GM11168 (cell line): ENCODE measurements around the gene SETBP1.
"Not testable (repeated sequence)": the region's sequence is repeated elsewhere in the genome, so short reads cannot be mapped to it uniquely, and the experiment has no call there.

Source experiments
- in situ Hi-C: fragments of 300-500 bp; cut with MboI; formaldehyde crosslinking; loops from one replicate; pipeline ENCODE4 v1.12.0; 2022; ENCODE audit warnings: low sequenced_read_pairs; ENCODE audit not compliant: unreplicated experiment

Gene SETBP1

DNA sequence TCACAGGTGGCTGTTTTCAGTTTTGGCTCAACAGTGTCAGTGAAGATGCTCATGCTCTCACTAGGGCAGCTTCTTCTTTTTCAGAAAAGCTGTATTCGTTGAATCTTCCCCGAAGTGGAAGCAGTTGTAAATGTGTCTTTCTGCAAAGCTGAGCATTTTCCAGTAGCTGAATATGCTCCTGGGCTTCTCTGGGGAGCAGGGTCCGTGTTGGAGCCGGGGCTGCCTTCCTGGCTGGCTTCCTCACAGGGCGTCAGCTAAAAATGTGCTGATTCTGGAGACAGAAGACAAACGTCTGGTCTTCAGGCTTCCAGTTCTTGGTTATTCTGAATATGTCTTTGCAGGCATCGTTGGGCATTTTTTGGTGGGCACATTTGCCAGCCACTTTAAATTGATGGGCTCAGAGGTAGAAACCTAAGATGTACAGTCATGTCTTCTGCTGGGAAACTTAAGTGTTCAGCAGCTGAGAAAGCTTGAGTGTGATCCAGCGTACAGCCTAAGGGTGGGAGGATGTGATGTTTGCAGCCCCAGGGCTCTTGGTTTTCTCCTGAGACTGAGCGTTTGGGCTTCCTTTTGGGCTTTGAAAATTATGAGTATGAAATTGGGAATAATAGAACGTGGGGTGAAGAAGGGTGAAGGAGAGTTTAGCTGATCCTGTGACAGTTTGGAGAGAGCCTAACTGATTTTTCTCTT lies 19.0 kb downstream of the SETBP1 start:
- in situ Hi-C loops = loop anchor here (25.0 kb wide), 1 partner anchor 513 kb away; no protein-coding TSS in a partner anchor

DNA sequence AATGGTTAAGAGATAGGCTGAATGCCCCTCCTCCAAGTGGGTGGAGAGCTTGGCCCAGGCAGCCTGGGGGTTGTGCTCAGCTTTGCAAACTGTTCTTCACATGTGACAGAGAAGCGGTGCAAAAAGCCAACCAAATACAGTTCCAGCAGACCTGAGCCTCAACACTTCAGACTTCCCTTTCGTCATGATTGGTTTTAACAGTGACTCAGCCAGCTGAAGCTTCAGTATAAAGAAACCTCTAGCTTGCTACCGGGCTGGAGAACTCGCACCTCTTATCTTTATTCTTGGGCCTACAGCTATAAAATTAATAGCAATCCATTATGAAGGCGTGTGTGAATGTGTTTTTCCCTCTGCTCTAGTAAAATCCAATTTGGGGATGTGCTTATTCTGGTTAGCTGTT lies 20.0 kb downstream of the SETBP1 start:
- in situ Hi-C loops = no loop called here

DNA sequence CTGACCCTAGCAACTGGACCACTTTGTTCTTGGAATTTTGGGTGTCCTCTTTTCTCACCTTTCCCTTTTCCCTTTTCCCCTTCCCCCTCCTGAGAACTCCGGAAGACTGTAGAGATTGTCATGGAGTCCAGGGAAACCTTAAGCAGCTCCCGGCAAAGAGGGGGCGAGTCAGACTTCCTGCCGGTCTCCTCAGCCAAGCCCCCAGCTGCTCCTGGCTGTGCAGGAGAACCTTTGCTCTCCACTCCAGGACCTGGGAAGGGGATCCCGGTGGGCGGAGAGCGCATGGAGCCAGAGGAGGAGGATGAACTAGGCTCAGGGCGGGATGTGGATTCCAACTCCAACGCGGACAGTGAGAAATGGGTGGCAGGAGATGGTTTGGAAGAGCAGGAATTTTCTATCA lies 20.5 kb downstream of the SETBP1 start:
- in situ Hi-C loops = no loop called here

DNA sequence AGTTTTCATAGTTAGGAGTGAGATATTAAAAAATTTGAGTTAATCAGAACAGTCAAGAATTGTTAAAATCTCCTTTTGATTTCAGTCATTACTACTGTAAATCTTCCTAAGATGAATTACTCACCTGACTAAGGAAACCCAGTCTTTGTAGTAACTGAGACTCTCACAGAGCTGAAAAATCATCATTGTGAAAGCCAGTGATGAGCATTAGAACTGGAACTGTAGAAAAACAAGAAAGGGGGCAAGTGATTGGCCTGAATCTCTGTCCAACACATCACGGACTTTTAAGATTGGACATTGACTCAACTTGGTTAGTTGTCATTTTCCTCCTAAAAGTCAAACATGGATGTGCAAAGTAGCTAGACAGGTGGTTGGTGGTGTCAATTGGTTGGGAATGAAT lies 21.9 kb downstream of the SETBP1 start:
- in situ Hi-C loops = no loop called here

DNA sequence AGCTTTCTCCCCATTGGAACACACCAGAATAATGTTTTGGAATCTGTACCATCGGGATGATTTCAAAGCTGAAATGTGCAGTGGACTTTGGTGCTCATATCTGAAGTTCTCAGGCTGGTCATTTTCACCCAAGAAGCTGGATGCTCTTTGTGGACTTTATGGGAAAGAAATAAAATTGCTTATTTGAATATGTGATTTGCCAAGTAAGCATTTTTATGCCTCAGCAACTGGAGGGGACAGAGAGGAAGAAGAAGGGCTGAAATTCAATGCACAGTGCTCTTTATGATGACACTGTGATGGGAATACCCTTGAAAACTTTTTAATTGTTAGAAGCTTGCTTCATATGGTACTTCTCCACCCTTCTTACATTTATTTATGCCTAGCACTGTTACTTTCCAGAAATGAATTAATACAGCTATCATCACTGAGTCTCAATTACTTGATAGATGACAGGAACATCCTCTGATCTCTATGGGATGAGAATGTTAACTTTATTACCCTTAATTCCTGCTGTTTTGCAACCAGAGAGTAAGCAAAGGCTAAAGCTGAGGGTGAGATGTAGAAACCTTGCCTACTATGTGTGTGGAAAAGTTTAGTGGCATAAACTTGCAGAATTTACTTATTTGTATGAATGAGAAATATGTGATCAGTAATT lies 23.6 kb downstream of the SETBP1 start:
- in situ Hi-C loops = no loop called here

DNA sequence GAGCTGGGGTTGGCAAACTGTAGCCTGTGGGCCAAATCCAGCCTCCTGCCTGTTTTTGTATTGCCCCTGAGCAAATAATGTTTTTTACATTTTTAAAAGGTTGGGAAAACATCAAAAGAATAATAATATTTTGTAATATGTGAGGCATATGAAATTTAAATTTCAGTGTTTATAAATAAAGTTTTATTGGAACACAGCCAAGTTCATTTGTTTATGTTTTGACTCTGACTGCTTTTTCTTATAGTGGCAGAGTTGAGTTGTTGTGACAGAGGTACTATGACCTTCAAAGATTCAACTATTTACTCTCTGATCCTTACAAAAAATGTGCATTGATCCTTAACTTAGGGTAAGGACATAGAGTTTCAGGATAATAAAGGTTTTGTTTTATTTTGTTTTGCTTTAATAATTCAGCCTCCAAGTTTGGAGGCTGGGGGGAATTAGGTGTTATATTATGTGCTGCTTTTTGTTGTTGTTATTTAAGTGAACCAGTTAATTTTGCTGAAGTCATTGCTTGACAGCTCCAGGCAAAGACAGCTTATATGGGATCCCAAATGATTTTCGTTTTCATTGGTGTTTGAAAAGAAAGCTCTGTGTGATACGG lies 24.5 kb downstream of the SETBP1 start:
- in situ Hi-C loops = no loop called here

DNA sequence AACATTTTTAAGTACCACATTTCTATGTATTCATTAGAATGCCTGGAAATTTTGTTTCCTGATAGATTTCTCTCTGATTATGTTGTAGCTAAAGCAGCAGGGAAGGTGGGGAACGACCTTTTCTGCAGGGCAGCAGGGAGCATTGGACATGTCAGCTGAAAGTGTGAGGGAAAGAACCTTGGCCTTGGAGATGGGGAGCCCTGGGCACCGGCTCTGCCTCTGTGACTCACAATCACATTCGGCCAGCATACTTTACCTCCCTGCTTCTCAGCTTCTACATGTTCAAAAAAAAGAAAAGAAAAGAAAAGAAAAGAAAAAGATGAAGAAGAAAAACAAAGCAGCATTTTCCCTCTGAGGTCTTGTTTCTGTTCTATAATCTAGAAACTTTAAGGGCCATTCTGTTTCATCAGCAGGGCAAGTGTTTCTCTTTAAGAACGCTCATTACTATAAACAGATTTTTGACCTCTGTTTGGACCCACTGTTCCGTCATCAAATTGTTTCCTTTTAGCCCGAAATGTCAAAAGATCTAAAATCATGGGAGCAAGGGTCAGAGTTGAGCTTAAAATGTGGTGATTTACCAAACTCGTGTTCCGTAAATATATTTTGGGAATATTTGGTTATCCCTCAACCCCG lies 27.9 kb downstream of the SETBP1 start:
- in situ Hi-C loops = no loop called here

DNA sequence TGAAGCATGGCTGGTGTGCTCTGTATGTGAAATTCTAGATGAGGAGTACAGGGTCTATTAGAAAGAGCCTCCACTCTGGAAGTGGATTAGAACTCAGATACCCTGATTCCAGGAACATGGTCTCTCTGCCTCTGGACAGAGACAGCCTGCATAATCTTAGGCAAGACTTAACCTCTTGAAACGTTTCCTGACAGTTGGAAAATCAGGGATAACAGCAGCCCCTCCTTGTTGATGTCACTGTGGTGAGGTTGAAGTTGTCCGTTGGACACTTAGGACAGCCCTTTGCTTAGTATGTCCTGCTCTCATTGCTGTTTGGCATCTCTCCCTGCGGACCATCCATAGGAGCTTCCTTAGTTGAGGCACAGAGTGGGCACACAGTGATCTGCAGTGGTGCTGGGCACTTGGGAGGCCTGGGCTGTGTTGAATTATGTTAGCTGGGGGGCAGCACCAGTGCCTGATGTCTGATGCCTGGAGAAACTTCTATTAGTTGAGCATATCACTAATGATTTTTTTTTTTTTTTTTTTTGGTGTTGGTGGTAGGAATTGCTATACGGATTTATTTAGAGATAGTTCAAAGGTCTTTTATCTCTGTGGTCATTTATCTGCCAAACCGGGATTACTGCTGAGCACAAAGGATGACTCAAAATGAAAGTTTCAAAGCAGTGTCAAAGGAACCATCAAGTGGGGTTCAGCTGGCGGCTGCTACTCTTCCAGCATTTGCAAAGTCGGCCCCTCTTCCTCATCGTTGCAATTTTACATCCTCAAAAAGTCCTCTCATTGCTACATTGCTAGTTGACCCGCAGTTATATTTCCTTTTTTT lies 28.8 kb downstream of the SETBP1 start:
- in situ Hi-C loops = no loop called here

DNA sequence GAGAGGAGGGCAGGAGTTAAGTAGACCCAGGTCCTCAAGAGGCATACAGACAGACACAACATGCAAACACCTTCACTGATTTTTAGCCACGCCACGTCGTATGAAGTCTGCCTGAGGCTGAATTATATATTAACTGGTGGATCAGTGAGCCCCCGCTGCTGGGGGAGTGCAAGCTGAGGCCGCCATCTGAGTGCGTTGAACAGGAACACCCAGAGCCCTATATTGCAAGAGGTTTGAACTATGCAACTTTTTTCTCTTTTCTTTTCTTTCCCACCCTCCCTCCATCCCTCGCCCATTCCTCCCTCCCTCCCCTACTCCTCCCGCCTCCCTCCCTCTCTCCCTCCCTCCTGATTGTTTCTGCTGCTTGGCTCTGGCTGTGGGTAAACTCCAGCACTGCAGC lies 30.2 kb downstream of the SETBP1 start:
- in situ Hi-C loops = no loop called here

DNA sequence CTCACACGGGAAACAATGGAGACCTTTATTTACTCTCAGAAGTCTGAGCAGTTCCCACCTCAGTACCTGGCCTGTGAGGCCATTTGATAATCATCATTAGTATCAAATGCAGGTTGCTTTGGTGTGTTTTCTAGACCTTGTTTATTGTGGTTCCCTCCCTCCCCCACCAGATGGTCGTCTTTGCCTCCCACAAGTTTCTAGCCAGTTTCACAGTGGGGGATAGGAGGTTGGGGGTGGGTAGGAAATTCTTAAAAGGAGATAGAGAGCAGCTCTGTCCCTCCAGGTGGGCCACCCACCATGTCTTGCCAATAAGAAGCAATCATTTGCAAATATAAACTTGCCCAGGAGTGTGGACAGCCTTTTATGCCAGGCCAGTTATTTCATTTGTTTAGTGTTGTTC lies 31.3 kb downstream of the SETBP1 start:
- in situ Hi-C loops = no loop called here

DNA sequence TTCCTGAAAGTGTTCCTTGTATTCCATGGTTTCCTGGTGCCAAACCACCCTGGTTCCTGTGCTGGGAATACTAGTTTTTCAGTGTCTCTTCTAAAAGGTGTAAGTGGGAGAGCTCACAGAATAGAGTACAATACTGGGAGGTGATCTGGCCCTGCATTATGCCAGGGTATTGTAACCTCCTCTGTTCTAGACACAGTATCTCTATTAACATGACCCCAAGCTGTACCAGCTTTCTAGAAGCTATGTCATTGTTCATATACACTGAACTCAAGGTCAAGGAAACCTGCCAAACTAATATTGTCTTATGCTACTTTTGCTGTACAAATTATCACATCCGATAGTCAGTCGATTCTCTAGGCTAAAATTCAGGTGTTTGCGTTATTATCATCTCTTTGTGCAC lies 32.7 kb downstream of the SETBP1 start:
- in situ Hi-C loops = no loop called here

DNA sequence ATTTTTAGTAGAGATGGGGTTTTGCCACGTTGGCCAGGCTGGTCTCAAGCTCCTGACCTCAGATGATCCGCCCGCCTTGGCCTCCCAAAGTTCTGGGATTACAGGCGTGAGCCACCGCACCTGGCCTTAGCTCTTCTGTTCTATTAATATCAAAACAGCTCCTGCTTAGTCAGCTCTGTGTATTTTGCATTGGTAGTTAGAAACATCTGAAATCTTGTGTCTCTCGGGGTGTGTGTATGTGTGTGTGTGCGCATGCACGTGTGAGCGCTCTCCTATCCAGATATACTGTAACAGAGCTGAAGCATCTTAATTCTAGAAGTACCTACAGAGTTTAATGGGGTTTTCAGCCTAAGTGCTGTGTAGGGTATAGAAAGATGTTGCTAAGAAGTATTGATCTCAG lies 33.7 kb downstream of the SETBP1 start:
- in situ Hi-C loops = no loop called here

DNA sequence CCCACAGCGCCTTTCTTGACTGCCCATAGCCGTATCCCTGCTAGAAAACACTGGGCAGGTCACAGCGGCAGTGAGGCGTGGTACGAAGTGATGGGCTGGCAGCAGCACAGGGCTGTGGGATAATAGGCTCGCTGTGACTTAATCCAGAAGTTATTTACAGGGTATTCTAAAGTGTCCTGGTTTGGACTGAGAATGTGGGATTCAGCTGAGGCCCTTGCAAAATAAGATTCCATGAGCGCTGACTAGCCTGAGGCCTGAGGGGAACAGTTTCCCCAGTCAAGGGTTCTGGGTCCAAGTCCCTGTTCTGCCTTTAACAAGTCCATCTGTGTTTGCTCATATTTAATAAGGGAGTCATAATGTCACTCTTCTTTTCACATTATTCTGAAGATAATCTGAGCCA lies 34.6 kb downstream of the SETBP1 start:
- in situ Hi-C loops = no loop called here

DNA sequence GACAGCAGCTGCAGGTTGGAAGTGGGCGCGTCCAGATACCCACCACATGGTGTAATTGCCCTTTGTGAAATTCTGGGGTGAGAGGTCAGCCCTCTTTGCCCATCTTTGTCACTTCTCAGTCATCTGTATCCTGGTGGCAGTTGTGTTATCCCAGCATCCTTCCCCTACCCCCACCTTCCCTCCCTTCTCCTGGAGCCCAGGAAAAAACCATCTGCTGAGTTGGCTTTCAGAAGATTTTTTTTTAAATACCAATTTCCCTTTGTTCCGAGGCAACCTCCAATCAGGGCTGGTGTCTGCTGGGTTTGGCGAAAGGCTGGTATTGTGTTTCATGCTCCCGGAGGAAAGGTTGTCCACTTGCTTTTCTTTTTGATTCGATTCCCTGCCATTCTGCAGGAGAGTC lies 35.2 kb downstream of the SETBP1 start:
- in situ Hi-C loops = no loop called here

DNA sequence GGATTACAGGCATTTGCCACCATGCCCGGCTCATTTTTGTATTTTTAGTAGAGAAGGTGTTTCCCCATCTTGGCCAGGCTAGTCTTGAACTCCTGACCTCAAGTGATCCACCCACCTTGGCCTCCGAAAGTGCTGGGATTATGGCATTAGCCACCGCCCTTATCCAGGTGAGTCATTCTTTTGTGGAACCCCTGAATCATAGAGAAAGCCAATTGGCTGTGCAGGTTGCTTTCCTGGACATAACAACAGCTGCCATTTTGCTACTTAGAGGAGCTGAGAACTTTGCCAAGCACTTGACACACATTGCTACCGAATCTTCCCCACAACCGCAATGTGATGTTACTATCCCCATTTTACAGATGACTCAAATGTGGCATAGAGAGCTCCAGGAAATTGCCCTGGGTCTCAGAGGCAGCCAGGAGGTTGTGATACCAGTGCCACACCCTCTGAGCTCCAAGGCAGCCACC lies 36.0 kb downstream of the SETBP1 start:
- in situ Hi-C loops = no loop called here

DNA sequence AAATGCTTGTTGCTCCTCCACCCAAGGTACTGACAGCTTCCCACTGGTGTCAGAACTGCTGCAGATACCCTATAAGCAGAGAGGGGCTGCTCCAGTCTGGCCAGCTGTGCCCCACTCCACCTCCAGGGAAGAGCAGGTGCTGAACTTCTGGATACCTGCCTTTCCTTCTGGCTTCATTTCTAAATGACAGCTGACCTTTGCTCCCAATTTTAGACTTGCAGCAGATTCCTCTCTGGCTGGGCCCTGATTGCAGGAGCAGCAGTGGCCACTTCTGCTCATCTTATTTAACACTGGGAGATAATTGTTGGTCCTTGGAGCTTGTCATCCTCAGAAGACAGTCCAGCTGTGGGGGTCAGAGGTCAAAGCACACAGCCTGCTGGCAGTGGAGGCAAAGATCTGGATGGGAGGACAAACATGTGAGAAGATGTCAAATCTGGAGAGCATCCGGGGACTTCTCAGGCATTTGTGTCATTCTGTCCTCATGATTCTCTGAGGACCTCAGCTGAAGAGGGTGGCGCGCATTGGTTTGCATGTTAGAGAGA lies 38.9 kb downstream of the SETBP1 start:
- in situ Hi-C loops = no loop called here

DNA sequence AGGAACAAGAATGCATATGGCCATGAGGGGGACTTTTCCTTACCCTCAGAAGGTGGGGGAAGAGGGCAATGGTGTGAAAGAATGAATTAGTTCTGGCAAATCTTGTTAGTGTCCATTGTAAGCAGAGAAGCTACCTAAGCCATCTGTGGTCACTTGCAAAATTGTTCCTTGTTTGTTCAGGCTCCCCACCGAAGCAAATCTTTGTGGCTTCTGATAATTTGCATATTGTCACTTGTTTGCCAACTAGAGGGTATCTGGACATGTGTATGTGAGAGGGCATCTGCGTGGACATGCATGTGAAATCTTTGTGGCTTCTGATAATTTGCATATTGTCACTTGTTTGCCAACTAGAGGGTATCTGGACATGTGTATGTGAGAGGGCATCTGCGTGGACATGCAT lies 41.1 kb downstream of the SETBP1 start:
- in situ Hi-C loops = not testable (repeated sequence)

DNA sequence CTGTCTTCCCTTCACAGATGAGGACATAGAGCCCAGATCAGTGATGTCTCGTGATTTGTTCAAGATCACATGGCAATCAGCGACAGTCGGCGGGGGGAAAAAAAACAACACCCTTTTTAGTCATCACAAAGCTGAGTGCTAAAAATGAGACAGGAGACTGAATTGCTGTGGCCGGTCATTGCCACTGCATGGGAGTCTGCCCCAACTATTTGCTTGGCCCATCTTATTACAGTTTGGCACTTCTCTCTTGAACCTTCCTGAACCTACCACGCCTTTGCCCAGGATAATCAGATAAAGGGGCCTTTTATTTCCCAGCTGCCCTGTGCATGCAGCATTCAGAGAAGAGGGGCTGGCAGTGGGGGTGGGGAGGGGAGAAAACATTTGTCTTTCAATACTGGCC lies 42.7 kb downstream of the SETBP1 start:
- in situ Hi-C loops = no loop called here

DNA sequence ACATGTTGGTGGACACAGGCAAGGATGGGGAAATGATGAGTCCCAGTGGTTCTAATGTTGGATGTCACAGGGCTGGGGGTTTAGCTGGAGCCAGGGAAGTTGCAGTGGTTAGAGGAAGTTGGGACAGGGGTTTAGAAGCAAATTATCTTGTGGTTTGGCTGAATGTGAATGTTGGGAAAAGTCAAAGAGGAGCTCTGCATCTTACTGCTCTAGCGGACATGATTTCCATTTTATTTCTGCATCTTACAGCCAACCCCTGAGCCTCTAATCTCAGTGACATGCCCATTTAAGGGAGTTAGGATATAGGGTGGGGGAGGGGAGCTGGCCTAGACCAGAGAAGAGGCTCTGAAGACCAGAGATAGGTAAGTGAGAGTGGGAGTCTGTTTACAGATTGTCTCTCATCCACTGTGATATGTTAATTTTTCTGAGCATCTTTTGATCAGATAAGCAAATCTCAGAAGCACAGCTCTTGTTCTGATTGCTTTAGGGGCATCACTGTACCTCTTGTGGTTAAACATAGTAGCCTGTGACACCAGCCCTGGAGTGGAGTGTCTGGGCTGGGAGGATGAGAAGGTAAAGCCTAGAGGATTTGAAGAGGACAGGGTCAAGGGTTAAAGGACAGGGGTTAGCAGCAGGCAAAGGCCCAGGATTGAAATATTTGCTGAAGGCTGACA lies 43.6 kb downstream of the SETBP1 start:
- in situ Hi-C loops = no loop called here
